Activated CD4-positive, alpha-beta T cell treated with anti-CD3 and anti-CD28 coated beads, Interleukin-2, amount 50 U/mL, for 24 hours (primary cell): ENCODE data around the gene TMEM108.
"Not testable (repeated sequence)": the region's sequence is repeated elsewhere in the genome, so short reads cannot be mapped to it uniquely, and the experiment has no call there.

Experiments used
- DNase-seq, 2 donors: peaks; one replicate each; pipeline ENCODE4 v3.0.0-alpha.2; 2020; ENCODE audit warnings: low read depth in 1 of 2, low spot score in 1 of 2

The TMEM108 gene

GRCh38 chr3:133038089-133038730 is at the start of gene TMEM108:
Gene TMEM108 (plus strand): TSS chr3:133038391.
- no peak for DNase-seq

DNA sequence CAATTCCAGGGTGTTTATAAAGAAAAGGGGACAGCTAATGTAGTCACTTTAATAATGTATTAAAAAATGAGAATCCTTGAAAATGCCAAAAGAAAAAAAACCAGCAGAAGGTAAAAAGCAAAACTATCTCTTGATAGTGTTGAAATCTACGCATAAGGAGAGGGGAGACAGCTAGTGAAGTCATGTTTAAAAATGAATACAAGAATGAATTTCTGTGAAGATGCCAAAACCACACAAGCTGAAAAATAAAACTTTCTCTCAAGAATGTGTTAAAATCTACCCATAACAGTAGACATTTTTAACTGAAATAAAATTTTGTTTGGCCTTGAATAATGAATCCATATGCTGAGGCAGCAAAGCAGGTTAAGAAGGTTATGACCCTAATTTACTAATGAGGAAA is 42.2 kb upstream of the TMEM108 start:
- no peak for DNase-seq

GRCh38 chr3:132997404-132998185 is 40.6 kb upstream of the TMEM108 start:
- no peak for DNase-seq

DNA sequence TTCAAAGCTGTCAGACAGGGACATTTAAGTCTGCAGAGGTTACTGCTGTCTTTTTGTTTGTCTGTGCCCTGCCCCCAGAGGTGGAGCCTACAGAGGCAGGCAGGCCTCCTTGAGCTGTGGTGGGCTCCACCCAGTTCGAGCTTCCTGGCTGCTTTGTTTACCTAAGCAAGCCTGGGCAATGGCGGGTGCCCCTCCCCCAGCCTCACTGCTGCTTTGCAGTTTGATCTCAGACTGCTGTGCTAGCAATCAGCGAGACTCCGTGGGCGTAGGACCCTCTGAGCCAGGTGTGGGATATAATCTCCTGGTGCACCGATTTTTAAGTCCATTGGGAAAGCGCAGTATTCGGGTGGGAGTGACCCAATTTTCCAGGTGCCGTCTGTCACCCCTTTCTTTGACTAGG is 33.2 kb upstream of the TMEM108 start:
- not testable (repeated sequence) for DNase-seq

GRCh38 chr3:133007601-133008000 is 30.6 kb upstream of the TMEM108 start:
- no peak for DNase-seq

GRCh38 chr3:133014325-133014724 is 23.9 kb upstream of the TMEM108 start:
- no peak for DNase-seq

GRCh38 chr3:133015573-133015972 is 22.6 kb upstream of the TMEM108 start:
- not testable (repeated sequence) for DNase-seq

DNA sequence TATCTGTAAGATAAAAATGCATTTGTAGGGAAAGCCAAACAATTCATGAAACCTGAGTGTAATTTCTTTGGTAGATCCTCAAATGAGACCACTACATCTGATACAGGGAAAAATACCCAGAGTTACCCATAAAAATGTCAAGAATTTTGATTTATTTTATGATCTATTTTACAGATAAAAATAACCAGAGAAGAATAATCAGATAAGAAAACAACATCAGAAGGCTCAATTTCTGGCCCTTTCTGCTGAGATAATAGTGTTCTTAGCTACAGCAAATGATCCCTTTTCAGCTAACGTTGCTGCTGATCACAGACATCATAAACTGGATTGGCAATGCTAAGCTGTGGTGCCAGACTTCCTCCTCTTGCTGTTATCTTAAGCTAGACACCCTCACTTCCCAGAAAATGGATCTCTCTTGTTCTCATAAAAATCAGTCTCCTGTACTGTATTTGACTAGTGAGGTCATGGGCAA is 21.3 kb upstream of the TMEM108 start:
- no peak for DNase-seq

DNA sequence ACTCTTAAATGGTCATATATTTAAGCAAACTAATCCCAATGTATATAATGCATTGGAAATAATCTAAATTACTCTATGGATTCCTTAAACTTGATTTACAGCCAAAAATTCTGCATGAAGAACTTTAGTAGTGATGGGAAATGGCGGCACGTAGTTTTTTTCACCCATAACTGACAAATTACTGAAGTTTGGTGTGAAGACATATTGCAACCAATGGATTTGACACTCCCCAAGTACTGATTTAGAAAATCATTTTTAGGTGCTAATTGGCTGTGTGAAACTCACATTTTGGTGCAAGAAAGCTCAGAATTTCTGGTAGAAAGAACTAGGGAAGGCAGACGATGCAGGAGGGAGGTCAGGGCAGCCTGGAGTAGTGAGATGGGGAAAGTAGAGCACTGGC is 19.3 kb upstream of the TMEM108 start:
- DNase-seq, result no peak

DNA sequence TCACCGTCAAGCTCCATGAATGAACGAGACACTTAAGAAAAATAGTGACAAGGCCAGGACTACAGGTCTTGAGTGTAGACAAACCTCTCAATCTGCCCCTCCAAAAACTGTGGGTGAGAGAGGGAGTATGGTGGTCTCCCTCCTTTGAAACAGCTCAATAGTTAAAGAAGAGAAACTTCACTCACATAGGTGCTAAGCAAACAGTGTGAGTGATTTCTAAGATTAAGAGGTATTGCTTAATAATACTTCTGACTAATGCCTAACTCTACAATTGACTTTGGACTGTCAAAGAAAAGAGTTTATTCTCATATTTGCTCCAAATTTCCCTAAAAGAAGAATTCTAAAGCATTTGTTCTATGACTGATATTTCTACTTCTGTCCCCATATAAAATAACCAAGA is 17.0 kb upstream of the TMEM108 start:
- DNase-seq, result no peak

DNA sequence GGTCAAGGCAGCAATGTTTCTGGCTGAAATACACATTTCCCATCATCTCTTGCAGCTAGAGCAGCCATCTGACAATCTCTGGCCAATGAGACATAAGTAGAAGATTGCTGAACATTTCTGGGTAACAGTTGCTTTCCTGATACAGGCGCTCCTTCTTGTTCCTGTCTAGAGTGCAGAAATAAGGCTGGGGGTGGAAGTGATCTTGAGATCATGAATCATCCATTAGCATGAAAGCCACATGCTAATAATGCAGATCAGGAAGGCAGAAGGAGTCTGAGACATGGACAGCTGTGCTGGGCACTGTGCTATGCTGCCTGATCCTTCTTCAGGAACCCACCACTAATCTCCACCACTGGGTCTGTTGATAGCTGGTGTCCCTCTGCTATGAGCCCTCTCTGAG is 14.8 kb upstream of the TMEM108 start:
- DNase-seq, result no peak

- DNase-seq, result no peak
Measured at GRCh38 chr3:133025546-133025945, 12.6 kb upstream of the TMEM108 start.

DNA sequence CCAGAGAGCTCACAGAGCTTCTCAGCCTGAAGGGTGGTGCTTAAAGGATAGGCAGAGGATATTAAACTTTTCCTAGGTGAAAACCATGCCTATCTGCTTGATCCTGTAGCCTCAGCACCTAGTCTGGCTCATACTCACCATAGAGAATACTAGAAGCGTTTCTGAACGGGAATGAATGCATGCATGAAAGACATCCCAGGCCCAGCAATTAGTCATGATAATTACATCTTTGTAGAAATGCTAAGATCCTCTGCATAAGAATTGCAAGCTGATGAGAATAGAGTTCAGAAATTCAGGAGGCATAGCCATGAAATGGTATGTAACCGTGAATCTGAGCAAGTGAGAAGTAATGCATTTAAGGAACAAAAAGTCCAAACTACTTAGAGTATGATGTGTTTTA is 5.9 kb upstream of the TMEM108 start:
- DNase-seq, result no peak

GRCh38 chr3:133037436-133037835 is 755 bp upstream of the TMEM108 start:
- DNase-seq, result no peak

- DNase-seq, result no peak
Measured at GRCh38 chr3:133038731-133039375, 662 bp downstream of the TMEM108 start.

- no peak for DNase-seq
Measured at GRCh38 chr3:133040696-133041523, 2.7 kb downstream of the TMEM108 start.

DNA sequence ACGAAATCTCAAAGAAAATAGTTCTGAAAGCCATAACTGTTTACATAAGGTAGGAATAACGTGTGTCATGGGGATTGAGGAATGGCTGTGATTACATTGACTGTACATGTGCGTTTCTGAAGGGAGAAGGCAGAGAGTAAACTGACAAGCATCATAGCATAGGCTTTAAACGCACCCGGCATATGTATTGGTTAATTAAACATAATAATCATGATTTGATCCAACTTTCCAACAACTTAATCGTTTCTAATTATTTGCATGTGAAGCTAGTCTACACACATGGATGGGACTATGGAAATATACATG is 3.3 kb downstream of the TMEM108 start:
- DNase-seq, result no peak

GRCh38 chr3:133042778-133043177 is 4.6 kb downstream of the TMEM108 start:
- no peak for DNase-seq

DNA sequence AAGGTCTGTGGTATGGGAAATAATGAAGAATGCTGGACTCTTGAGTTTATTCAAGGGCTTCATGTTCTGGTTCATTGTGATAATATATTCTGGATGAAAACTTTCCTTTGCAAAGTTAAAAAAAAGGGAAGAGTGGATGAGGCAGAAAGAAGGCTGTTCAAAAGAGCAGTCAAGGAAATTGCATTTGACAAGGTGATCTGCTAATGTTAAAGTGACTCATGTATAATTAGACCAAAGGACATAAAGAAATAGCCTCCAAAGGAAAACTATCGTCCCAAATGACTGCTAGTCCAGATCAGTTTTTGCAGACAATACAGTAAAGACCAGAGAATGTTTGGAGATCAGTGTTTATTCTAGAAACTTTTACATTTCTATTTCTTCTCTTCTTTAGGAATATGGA is 9.8 kb downstream of the TMEM108 start:
- DNase-seq, result no peak

DNA sequence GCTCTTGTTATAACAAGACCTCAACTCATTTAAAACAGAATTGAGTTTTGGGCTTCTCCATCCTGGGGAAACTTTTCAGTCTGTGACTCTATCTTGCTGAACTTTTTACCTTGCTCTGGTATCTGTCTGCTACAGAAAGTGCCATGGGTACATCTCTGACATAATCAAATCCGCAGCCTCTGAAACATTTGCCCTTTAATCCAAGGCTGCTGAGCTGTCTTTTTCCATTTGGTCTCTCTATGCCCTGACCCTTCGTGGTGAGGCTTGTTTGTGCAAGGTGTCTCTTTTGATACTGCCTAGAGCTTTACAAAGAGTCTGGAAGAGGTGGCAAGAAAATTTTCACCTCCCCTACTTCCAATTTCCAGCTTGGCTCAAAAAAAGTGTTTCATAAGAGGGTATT is 11.3 kb downstream of the TMEM108 start:
- no peak for DNase-seq

- no peak for DNase-seq
Measured at GRCh38 chr3:133050891-133051290, 12.7 kb downstream of the TMEM108 start.

- no peak for DNase-seq
Measured at GRCh38 chr3:133053532-133053931, 15.3 kb downstream of the TMEM108 start.
